NCI-H774 (cell line): ENCODE data around the gene ZFR.
"Not testable (repeated sequence)": the region's sequence is repeated elsewhere in the genome, so short reads cannot be mapped to it uniquely, and the experiment has no call there.

ENCODE experiments used
- DNase-seq: peaks from one replicate; lab custom pipeline; 2025; lab: John Stamatoyannopoulos, UW

The ZFR gene

DNA sequence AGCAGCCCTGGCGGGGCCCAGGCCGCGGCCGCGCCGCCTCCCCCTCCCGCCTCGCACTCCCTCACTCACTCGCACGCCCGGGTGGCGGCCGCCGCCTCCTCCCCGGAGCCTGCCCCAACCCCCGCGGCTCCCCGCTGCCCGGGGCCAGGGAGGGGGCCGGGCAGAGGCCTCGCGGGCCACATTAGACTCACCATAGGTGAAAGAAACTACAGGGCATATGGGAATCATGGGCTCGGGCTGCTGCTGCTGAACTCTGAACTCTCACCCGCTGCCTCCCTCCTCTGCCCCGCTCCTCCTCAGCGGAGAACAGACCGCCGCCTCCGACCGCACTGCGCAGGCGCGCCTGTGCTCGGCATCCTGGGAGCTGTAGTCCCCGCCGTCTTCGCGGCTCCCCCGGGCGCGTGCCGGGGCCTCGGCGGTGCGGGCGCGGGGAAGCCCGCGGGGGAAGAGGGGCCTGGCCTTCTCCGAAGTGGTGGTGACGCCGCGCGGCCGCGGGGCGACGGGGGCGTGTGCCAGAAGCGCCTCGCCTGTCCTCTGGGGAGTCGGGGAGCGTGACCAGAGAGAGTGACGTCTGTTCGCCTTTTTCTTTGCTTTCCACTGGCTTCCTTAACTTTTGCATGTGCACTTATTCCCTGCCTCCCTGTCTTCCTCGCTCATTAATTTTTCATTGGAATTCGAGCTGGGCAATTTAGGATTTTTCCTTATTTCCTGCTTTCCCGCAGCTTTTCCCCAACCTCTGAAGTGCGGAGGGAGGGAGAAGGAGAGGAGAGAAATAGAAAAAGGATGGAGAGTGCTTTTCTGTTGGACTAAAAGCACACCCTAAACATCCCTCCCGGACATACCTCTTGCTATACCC, at the start of gene ZFR:
Gene ZFR (minus strand): TSS at position 310 of the 856 bp plus-strand sequence. CDS start 82 bp downstream, at position 228.
- DNase-seq: peak; percentile 93

- DNase-seq: no peak
Observed at GRCh38 chr5:32490972-32491557, 46.5 kb upstream of the ZFR start.

DNA sequence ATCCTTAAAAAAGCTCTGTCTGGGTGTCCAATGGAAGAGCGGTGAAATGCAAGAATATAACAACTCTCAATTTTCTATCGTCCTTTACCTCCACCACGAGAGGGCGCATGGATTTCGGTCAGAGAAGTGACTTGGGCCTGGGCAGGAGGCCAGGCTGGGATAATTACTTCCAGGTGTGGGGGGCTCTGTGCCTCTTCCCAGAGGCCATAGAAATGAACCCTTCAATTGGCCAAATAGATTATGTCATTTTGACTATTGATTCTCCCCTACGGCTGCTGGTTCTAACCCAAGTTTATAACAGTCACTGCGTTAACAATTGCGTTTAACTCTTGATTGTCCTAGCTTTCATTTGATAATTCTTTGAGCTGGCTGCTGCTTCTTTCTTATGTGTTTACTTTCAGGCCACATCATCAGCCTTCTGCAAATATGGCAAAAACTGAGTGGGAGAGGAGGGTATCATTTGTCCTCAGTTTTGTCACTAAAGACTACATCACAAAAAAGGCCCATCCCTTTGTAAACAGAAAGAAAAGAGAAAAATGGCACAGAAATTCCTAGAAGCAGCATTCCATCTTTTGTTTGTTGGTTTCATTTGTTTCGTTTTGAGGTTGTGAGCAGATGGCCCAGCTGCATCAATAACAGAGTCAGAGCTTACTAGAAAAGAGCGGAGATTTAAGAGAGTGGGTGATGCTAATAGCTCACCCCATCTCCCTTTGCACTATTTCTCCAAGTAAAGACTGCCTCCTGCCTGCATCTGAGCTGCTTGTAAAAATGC, 45.4 kb upstream of the ZFR start:
- DNase-seq: peak; percentile 97

DNA sequence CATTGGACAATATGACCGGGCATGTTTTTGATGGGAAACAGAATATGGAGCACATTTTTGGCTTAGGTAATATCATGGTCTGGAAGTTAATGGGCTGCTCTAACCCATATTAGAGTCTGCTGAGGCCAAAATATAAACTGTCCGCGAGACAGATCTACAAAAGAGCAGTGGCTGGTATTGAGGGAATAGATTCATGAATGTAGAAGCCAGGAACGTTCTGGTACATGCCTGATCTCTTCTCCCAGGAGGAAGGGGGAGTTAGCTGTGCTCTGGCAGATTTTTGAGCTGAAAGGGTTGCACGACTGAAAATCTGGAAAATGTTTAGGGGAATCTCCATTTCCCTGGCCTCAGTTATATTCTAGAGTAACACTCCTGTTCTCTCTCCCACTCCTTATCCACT, 42.9 kb upstream of the ZFR start:
- DNase-seq: no peak

- no peak for DNase-seq
Observed at GRCh38 chr5:32487008-32487407, 42.5 kb upstream of the ZFR start.

DNA sequence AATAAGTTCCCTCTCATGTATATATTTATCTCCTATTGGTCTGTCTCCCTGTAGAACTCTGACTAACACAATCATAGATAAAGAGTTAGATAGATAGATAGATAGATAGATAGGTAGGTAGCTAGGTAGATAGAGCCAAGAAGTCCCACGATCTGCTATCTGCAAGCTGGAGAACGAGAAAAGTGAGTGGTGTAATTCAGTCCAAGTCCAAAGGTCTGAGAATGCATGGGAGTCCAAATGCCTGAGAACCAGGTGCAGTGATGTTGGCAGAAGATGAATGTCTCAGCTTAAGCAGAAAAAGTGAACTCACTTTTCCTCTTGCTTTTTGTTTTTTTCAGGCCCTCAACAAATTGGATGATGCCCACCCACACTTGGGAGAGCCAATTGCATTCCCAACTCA, 37.7 kb upstream of the ZFR start:
- DNase-seq: no peak

DNA sequence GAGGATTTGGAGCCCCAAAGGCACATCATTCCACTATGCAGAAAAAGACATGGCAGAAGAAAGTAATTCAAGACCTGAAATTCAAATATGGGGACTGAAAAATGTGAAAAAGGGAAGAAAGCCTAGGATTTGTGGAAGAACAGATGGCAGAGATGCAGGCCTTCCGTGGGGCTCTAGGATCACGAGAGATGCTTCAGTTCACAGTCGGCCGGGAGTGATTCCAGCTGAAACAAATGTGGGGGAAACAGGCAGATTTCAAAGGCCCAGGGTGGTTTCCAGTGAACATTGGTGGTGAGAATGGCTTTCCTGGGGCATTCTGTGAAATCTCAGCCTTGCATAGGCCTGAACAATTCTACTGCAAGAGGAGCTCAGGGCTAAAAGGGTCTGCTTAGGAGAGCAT, 34.6 kb upstream of the ZFR start:
- no peak for DNase-seq

DNA sequence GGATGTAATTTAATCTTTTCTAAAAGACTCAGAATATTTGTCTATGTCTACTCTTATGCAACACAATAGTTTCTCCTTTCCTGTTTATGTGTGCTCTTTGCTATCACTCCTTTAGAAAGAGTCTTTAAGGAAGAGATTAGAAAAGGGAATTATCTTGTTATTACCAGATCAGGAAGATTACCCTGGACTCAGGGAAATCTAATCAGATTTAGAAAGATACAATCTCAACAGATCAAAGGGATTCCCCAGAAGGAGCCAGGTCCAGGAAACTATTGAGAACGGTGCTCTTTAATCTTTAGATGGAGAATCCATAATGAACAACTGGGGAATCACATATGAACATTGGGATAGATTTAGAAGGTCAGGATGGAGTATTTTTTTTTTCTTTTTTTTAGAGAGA, 32.4 kb upstream of the ZFR start:
- no peak for DNase-seq

DNA sequence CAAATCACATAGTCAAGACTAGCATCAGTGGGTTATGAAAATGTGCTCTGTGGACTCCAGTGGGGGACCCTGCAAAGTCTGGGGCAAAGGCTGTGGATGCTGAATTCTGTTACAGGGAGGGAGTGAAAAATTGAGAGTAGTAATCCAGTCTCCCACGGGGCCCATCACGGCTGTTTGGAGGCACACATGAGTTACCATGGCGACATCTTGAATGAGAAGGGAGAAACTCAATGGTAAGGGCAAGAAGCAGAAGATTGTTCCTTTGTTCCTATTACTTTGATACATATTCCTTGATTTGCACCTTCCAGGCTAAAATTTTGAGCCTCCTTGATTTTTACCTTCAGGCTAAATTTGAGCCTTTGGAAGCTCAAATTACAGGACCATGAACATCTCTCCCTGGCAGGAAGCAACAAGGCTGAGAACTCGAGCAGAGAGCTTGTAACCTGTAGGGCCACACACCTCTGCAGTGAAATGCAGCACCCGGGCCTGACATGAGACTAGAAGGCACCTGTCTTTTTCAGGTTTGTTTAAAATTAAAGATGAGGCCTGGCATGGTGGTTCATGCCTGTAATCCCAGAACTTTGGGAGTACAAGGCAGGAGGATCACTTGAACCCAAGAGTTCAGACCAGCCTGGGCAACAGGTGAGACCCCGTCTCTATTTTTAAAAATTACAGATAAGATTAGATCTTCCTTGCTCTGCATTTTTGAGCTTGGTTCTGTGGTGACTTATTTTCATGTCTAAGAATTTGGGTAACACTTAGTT, 31.0 kb upstream of the ZFR start:
- DNase-seq: no peak

DNA sequence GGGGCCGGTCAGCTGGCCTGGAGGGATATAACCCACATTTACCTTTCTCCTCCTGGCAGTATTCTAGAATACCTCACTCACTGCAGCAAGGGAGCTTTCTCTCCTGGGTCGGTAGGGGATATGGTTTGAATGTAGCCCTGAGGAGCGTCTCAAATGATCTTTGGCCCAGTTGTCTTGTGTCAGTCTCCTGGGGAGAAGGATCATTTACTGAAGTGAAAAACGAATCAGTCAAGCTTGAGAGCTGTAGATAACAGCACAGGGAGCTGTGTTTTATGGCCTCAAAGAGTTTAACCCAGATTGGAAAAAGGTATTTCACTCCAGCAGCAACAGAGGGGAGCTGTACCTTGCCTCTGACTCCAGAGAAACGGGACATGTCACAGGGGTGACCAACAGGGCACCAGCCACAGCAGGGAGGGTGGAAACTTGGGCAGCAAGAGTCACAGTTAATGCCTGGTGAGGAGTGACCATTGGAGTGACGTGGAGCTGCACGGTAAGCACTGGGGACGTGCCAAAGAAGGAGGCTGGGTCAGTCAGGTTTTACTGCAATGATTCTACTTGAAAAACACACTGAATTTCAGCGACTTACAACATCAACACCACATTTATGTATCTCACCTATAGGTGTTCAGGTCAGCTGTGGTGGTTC, 29.8 kb upstream of the ZFR start:
- no peak for DNase-seq

DNA sequence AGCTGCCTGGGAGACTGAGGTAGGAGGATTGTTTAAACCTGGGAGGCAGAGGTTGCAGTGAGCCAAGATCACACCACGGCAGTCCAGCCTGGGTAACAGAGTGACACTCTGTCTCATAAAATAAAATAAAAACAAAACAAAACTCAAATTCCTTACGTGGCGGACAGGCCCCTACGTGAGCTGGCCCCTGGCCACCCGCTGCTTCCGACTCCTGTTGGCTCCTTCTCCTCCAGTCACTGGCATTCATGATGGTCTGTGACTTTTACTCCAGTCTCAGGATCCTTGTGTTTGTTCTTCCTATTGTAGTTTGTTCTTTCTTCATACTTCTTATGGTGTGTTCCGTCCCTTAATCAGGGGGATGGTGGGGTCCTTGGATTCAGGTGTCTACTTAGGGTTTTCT, 28.5 kb upstream of the ZFR start:
- no peak for DNase-seq

GRCh38 chr5:32471784-32472183, 27.2 kb upstream of the ZFR start:
- DNase-seq: no peak

DNA sequence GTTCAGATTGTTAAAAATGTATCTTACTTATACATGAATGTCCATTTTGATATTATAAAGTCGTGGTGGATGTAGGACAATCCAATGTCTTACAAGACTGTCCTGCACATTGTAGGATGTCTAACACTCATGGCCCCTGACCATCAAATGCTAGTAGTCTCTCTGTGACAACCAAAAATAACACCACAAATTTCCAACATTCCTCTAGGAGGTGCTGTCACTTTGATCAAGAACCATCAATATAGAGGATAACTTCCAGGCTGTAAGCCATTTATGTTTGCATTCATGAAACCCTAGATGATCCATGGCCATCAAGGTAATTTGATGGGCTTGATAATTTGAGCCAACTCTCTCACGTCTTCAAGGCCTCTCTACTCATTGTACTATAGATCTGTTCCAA, 20.5 kb upstream of the ZFR start:
- DNase-seq: no peak

DNA sequence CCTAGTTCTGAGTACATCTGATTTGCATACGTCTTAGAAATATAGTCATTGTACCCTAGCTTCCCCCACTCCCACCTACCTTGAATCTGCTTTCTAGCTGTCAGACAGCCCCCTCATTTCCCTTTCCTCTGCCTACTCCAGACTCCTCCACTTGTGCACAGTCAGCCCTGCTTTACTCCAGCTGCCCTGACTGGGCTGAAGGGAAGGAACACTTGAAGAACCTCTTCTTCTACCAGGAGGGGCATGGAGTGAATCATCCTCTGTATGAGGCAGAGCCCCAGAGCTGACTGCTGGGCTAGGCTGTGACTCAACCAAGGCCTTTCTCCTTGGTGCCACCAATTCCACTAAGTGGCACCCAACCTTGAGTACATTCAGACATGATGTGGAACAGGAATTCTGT, 18.1 kb upstream of the ZFR start:
- no peak for DNase-seq

- DNase-seq: no peak
Observed at GRCh38 chr5:32461441-32462120, 17.0 kb upstream of the ZFR start.

DNA sequence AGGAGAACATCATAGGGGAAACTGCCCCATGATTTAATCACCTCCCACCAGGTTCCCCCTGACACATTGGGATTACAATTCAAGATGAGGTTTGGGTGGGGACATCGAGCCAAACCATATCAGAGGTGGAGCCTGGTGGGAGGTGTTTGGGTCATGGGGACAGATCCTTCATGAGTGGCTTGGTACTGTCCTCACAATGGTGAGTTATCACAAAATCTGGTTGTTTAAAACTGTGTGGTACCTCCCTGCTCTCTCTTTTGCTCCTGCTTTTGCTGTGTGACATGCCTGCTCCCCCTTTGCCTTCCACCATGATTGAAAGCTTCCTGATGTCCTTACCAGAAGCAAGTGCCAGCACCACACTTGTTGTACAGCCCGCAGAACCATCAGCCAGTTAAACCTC, 16.2 kb upstream of the ZFR start:
- DNase-seq: no peak

GRCh38 chr5:32458880-32459495, 14.4 kb upstream of the ZFR start:
- no peak for DNase-seq

GRCh38 chr5:32455311-32455710, 10.8 kb upstream of the ZFR start:
- DNase-seq: no peak

GRCh38 chr5:32454821-32455220, 10.3 kb upstream of the ZFR start:
- no peak for DNase-seq

DNA sequence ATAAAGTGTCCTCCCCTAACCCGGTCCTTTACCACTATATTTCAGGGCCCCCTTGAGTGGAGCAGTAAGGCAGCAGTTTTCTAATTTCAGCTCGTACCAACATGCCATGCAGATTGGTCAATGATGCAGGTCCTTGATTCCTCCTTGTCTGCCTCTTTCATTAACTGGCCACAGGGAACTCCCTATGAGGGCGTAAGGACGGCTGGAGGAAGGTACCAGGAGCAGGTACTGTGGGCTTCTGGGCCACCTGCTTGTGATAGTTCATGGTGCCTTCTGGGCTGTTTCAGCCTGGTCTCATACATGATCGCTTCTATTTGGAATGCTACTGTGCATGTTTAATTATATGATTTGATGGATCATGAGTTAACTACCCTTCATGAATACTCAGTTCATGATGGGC, 9.4 kb upstream of the ZFR start:
- no peak for DNase-seq

DNA sequence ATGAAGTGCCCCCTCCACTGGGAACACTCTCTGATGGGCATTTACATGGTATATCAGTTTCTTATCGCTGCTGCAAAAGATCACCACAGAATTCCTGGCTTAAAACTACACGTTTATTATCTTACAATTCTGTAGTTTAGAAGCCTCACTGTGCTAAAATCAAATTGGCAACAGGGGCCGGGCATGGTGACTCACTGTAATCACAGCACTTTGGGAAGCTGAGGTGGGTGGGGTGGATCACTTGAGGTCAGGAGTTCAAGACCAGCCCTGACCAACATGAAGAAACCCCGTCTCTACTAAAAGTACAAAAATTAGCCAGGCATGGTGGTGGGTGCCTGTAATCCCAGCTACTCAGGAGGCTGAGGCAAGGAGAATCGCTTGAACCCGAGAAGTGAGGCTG, 7.8 kb upstream of the ZFR start:
- DNase-seq: not testable (repeated sequence)
